Measurements from ENCODE around the gene PDE11A. TPM values are rescaled to one million over a fixed set of nuclear protein-coding genes. Genes with fewer than 3 reads are reported as not detected.
A peak's percentile ranks its signal among the peaks of the same experiment; 100 is the strongest.

The PDE11A gene
- total RNA-seq, 8 experiments from 2014 or later = 0.31 to 6.9 (median 3.9) TPM

DNA sequence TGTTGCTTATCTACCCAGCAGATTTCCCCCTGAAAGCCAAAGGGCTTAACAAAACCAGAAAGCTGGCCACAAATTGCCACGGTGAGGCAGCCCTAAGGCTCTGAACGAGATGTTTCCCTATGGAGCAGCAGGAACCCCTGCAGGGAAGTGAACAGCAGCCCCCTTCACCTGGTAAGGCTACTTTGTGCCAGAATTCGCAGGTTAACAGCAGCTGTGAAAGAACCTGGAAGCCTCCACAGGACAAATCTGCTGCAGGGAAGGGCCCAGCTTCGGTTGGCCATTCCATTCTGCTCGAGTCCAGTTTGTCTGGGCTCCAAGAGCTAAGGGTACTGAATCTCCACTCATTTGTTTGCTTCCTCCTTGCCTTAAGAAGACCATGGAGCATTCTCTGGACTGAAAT is 175.3 kb downstream of the PDE11A start:
- no peak for ATAC-seq (replicated peaks in 6 of 8)

DNA sequence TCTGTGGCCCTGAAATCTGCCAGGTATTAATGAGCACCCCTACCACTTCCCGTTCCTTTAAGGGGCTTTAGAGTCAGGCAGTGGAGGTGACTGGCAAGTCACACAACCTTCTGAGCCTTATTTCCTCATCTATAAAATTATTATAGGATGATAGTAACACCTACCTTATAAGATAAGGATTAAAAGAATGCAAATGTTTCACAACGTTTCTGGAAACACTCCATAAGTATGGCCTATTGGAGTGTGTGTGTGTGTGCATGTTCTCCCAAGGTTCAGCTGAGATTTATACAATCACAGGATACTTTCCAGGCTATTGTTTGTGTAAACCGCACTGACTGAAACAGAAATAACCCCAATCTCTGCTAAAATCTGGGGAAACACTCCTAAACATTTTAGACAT is 176.0 kb downstream of the PDE11A start:
- H3K4me3 ChIP-seq = no peak overlapping the region
- ATAC-seq (replicated peaks in 6 of 8) = no peak
- peaks cover 0 to 2% of the 10 kb centered on the region in 2 donors for H3K4me1 ChIP-seq (replicated peaks in 1 of 2)
- no peak overlapping the region for H3K27ac ChIP-seq
- 0 to 100% (median 60%) methylated on average over 1 to 3 of the region's 3 CpGs; no CpG with 5 or more reads in 1 of the 10 experiments for WGBS, 10 experiments
- in situ Hi-C loops (cut with MboI; ENCODE audit: low pct_unique_long_range_greater_than_20kb in 2 of 9, low sequenced_read_pairs in 9 of 9, unreplicated experiment in 9 of 9) = no loop called here

More for the DNA sequence above, 175.3 kb downstream of the PDE11A start:
- peaks cover 0 to 2% of the 10 kb centered on the region in 2 donors for H3K4me1 ChIP-seq (replicated peaks in 1 of 2)
- in situ Hi-C loops (cut with MboI; ENCODE audit: low pct_unique_long_range_greater_than_20kb in 2 of 9, low sequenced_read_pairs in 9 of 9, unreplicated experiment in 9 of 9) = no loop called here
- no peak overlapping the region for H3K27ac ChIP-seq
- WGBS, 10 experiments = 27 to 89% (median 73%) methylated on average over 1 to 5 of the region's 5 CpGs; no CpG with 5 or more reads in 4 of the 10 experiments
- no peak overlapping the region for H3K4me3 ChIP-seq

DNA sequence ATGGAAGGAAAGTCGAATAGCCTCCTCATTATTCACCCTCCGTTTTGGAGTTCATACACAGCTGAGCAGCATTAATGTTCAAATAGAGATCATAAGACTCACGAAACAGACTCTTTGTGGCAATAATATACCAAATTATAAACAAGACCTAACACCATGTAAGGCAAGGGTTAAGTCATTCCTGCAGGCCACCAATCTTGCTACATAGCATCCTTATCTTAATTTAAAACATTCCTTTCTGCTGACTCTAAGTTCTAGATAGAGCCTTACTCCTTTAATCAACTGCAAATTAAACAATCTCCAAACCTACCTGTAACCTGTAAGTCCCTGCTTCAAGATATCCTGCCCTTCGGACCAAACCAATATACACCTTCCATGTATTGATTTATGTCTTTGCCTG is 178.0 kb downstream of the PDE11A start:
- ATAC-seq (replicated peaks in 6 of 8) = no peak
- in situ Hi-C loops (cut with MboI; ENCODE audit: low pct_unique_long_range_greater_than_20kb in 2 of 9, low sequenced_read_pairs in 9 of 9, unreplicated experiment in 9 of 9) = no loop called here
- peaks cover 6 to 7% of the 10 kb centered on the region in 2 donors for H3K4me1 ChIP-seq (replicated peaks in 1 of 2)
- no peak overlapping the region for H3K27ac ChIP-seq
- no peak overlapping the region for H3K4me3 ChIP-seq
- 0 to 100% (median 89%) methylated on average over 1 to 4 of the region's 4 CpGs; no CpG with 5 or more reads in 1 of the 10 experiments for WGBS, 10 experiments

DNA sequence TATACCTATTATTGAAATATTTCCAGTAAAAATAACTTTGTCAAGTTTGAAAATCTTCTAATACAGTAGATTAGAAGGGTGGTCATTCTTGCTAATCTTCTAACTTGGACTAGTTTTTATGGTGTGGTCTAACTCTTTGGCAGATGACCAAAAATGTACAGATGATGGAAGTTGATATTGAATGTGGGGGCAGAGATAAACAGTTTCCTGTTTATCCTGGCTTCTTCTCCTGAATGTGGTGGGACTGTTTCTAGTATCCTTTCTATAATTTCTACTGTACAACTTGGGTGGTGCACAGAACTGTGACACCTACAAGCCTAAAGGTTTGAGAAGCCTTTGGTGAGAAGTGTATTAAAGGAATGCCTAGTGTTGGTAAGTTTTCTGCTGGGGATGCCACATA is 178.7 kb downstream of the PDE11A start:
- Histone ChIP-seq H3K4me3 (no peak overlapping the region), H3K27ac (no peak overlapping the region), H3K4me1 (replicated peaks in 1 of 2) (peaks cover 7 to 8% of the 10 kb centered on the region in 2 donors)
- in situ Hi-C loops (cut with MboI; ENCODE audit: low pct_unique_long_range_greater_than_20kb in 2 of 9, low sequenced_read_pairs in 9 of 9, unreplicated experiment in 9 of 9) = no loop called here
- ATAC-seq (replicated peaks in 6 of 8) = no peak

GRCh38 chr2:177891533-177891932 is 181.0 kb downstream of the PDE11A start:
- in situ Hi-C loops (cut with MboI; ENCODE audit: low pct_unique_long_range_greater_than_20kb in 2 of 9, low sequenced_read_pairs in 9 of 9, unreplicated experiment in 9 of 9) = no loop called here
- H3K27ac ChIP-seq = no peak overlapping the region
- no peak for ATAC-seq (replicated peaks in 6 of 8)
- H3K4me3 ChIP-seq = no peak overlapping the region
- 11 to 100% (median 74%) methylated on average over 1 of the region's 1 CpG; no CpG with 5 or more reads in 2 of the 10 experiments for WGBS, 10 experiments
- peaks cover 7 to 8% of the 10 kb centered on the region in 2 donors for H3K4me1 ChIP-seq (replicated peaks in 1 of 2)

- in situ Hi-C loops (cut with MboI; ENCODE audit: low pct_unique_long_range_greater_than_20kb in 2 of 9, low sequenced_read_pairs in 9 of 9, unreplicated experiment in 9 of 9) = no loop called here
- Histone ChIP-seq H3K4me3 (no peak overlapping the region), H3K4me1 (replicated peaks in 1 of 2) (peaks cover 7 to 8% of the 10 kb centered on the region in 2 donors), H3K27ac (no peak overlapping the region)
- peak in 6 of 8 experiments; percentile 30 to 77 (median 53) for ATAC-seq (replicated peaks in 6 of 8)
- WGBS, 10 experiments = 0 to 43% (median 28%) methylated on average over 1 of the region's 1 CpG; no CpG with 5 or more reads in 6 of the 10 experiments
Measured at GRCh38 chr2:177889818-177890460, 182.6 kb downstream of the PDE11A start.

DNA sequence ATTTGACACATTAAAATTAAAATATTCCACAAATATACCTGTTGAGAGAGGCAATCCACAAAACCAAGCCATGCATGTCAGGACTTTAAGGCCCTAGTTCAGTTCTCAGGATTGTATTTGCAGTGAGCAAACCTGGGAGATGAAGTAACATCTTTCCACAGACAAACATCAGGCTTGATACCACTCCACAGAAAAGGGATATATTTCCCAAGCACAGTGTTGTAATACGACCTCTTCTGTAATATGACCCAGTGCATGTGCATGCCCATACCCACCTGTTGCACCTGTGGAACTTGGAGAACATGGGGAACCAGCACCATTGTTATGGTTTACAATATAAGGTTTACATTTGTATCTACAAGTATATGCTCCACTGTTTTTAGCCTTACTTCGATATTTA is 184.0 kb downstream of the PDE11A start:
- H3K27ac ChIP-seq = no peak overlapping the region
- WGBS, 10 experiments = 17 to 100% (median 93%) methylated on average over 1 to 2 of the region's 2 CpGs; no CpG with 5 or more reads in 1 of the 10 experiments
- no peak overlapping the region for H3K4me3 ChIP-seq
- no peak for ATAC-seq (replicated peaks in 6 of 8)
- in situ Hi-C loops (cut with MboI; ENCODE audit: low pct_unique_long_range_greater_than_20kb in 2 of 9, low sequenced_read_pairs in 9 of 9, unreplicated experiment in 9 of 9) = no loop called here
- peaks cover 7 to 8% of the 10 kb centered on the region in 2 donors for H3K4me1 ChIP-seq (replicated peaks in 1 of 2)

DNA sequence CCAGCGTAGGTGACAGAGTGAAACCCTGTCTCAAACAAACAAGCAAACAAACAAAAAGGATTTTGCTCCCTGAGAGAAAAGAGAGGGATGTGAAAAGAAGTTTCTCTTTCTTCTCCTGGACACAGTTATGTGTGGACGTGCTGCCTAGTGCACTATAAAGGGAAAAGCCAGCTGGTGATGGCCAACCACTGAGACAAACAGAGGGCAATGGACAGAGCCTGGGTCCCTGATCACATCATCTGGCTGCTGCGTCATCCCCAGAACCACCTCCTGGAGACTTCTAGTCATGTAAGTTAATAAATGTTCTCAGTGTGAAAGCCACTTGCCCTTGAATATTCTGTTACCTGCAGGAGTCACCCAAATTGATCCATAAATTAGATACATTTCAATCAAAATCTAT is 184.9 kb downstream of the PDE11A start:
- peaks cover 5 to 8% of the 10 kb centered on the region in 2 donors for H3K4me1 ChIP-seq (replicated peaks in 1 of 2)
- H3K27ac ChIP-seq = no peak overlapping the region
- no peak for ATAC-seq (replicated peaks in 6 of 8)
- no peak overlapping the region for H3K4me3 ChIP-seq
- 18 to 100% (median 53%) methylated on average over 1 to 2 of the region's 3 CpGs; no CpG with 5 or more reads in 4 of the 10 experiments for WGBS, 10 experiments
- in situ Hi-C loops (cut with MboI; ENCODE audit: low pct_unique_long_range_greater_than_20kb in 2 of 9, low sequenced_read_pairs in 9 of 9, unreplicated experiment in 9 of 9) = no loop called here

GRCh38 chr2:177886824-177887223 is 185.8 kb downstream of the PDE11A start:
- WGBS, 10 experiments = 10 to 100% (median 83%) methylated on average over 1 of the region's 1 CpG; no CpG with 5 or more reads in 1 of the 10 experiments
- in situ Hi-C loops (cut with MboI; ENCODE audit: low pct_unique_long_range_greater_than_20kb in 2 of 9, low sequenced_read_pairs in 9 of 9, unreplicated experiment in 9 of 9) = no loop called here
- ATAC-seq (replicated peaks in 6 of 8) = no peak
- H3K27ac ChIP-seq = no peak overlapping the region
- peaks cover 5 to 8% of the 10 kb centered on the region in 2 donors for H3K4me1 ChIP-seq (replicated peaks in 1 of 2)
- no peak overlapping the region for H3K4me3 ChIP-seq

DNA sequence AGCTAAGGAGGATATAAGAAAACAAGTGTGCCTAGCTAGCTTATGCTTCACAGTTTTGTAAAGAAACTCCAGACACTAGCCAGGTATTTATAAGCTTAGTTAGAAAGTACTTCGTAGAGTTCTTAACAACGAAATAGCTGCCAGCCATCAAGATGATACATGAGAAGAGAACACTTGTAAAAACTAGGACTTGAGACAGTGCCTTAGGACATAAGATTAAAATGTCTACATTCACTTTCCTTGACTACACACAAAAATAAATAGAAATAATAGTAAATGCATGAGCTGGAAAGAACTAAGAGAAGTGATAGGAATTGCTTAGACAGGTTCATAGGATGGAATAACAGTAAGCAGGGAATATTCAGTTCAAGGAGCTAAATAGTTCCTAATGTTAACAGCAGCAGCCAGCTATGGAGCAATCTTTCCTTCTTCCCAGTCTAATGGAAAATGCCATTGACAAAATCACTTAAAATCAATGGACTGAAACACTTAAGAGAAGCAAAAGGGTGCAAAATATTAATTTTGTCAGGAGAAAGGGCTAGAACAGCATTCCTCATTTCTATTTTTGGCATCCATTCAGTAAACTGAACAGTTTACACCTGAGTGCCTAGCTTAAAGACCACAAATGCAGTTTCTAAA is 186.6 kb downstream of the PDE11A start:
- no peak for ATAC-seq (replicated peaks in 6 of 8)
- in situ Hi-C loops (cut with MboI; ENCODE audit: low pct_unique_long_range_greater_than_20kb in 2 of 9, low sequenced_read_pairs in 9 of 9, unreplicated experiment in 9 of 9) = no loop called here
- H3K27ac ChIP-seq = no peak overlapping the region
- peaks cover 5 to 8% of the 10 kb centered on the region in 2 donors for H3K4me1 ChIP-seq (replicated peaks in 1 of 2)
- WGBS, 10 experiments = 5 to 89% (median 71%) methylated on average over 1 to 2 of the region's 2 CpGs; no CpG with 5 or more reads in 1 of the 10 experiments
- no peak overlapping the region for H3K4me3 ChIP-seq

DNA sequence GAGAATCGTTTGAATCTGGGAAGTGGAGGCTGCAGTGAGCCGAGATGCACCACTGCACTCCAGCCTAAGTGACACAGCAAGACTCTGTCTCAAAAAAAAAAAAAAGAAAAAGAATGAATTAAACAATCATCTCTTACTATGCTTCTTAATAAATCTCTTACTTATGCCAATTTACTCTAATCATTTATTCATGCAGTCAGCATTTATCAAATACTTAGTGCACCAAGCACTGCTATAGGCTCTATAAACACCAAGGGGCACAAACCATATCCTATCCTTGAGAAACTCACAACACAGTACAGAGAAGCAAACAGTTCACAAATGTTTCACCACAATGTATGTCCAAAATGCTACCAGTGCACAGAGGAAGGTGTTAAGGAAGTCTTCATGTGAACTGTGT is 189.4 kb downstream of the PDE11A start:
- in situ Hi-C loops (cut with MboI; ENCODE audit: low pct_unique_long_range_greater_than_20kb in 2 of 9, low sequenced_read_pairs in 9 of 9, unreplicated experiment in 9 of 9) = no loop called here
- no peak for ATAC-seq (replicated peaks in 6 of 8)
- Histone ChIP-seq H3K27ac (no peak overlapping the region), H3K4me1 (replicated peaks in 1 of 2) (no peaks in the 10 kb centered on the region), H3K4me3 (no peak overlapping the region)
- WGBS, 10 experiments = 0 to 100% (median 84%) methylated on average over 1 to 2 of the region's 2 CpGs; no CpG with 5 or more reads in 6 of the 10 experiments

GRCh38 chr2:177882501-177882900 is 190.1 kb downstream of the PDE11A start:
- in situ Hi-C loops (cut with MboI; ENCODE audit: low pct_unique_long_range_greater_than_20kb in 2 of 9, low sequenced_read_pairs in 9 of 9, unreplicated experiment in 9 of 9) = no loop called here
- ATAC-seq (replicated peaks in 6 of 8) = no peak
- Histone ChIP-seq H3K4me1 (replicated peaks in 1 of 2) (no peaks in the 10 kb centered on the region), H3K4me3 (no peak overlapping the region), H3K27ac (no peak overlapping the region)
- 17 to 100% (median 82%) methylated on average over 1 of the region's 1 CpG for WGBS, 10 experiments

GRCh38 chr2:177881921-177882320 is 190.7 kb downstream of the PDE11A start:
- in situ Hi-C loops (cut with MboI; ENCODE audit: low pct_unique_long_range_greater_than_20kb in 2 of 9, low sequenced_read_pairs in 9 of 9, unreplicated experiment in 9 of 9) = no loop called here
- Histone ChIP-seq H3K4me1 (replicated peaks in 1 of 2) (no peaks in the 10 kb centered on the region), H3K4me3 (no peak overlapping the region), H3K27ac (no peak overlapping the region)
- WGBS, 10 experiments = 17 to 92% (median 65%) methylated on average over 1 to 2 of the region's 2 CpGs; no CpG with 5 or more reads in 1 of the 10 experiments
- ATAC-seq (replicated peaks in 6 of 8) = no peak

All from motor neuron (in vitro differentiated cells).